GM12878 (cell line): Measurements from ENCODE around the gene PLA2G15. TPM values are rescaled to one million over a fixed set of nuclear protein-coding genes. Genes with fewer than 3 reads are reported as not detected.
A peak's percentile ranks its signal among the peaks of the same experiment; 100 is the strongest.

ENCODE experiments used
- ATAC-seq: fragments of 200-7000 bp; cut with Tn5 transposase; 3 replicates; pipeline ENCODE4 v1.9.1; 2020; ENCODE audit warnings: mild to moderate bottlenecking, moderate library complexity
- BruUV-seq: library from RNA; stranded (reverse); fragments of 400-500 nt; replicated peaks from 2 replicates; lab custom pipeline; 2021; lab: Mats Ljungman, UMichigan
- CTCF ChIA-PET: fragments of 300-600 bp; sonication (Branson Sonifier 250); formaldehyde crosslinking; extraction: SDS; loops from one replicate; lab custom pipeline; 2021; ENCODE audit warnings: inconsistent platforms; lab: Yijun Ruan, JAX
- POLR2A ChIA-PET: fragments of 350-600 bp; formaldehyde crosslinking; extraction: SDS; loops from one replicate; lab custom pipeline; 2021; ENCODE audit warnings: inconsistent platforms; lab: Charles Lee
- RAD21 ChIA-PET: fragments of 300-600 bp; sonication (Branson Sonifier 250); formaldehyde crosslinking; loops from one replicate; lab custom pipeline; 2023; ENCODE audit warnings: antibody characterized with exemption; ENCODE audit not compliant: unreplicated experiment; lab: Charles Lee
- SMC1A ChIA-PET: fragments of 300-600 bp; sonication (Branson Sonifier 250); formaldehyde crosslinking; loops from one replicate; lab custom pipeline; 2023; ENCODE audit not compliant: unreplicated experiment, uncharacterized antibody; lab: Charles Lee
- DNase-seq: peaks from one replicate; pipeline ENCODE4 v3.0.0-alpha.2; 2011; ENCODE audit warnings: low read depth, low spot score
- FAIRE-seq: peaks from 3 replicates; lab custom pipeline; 2011; peaks lifted over from hg19 to GRCh38; lab: Jason Lieb, UNC
- H2AFZ ChIP-seq: 2 replicates; pipeline ENCODE4 v1.6.0; 2011; ENCODE audit warnings: low read depth, low read length, control low read depth; ENCODE audit not compliant: control insufficient read depth
- H3K27ac ChIP-seq: 2 replicates; pipeline ENCODE4 v1.5.1; 2011; ENCODE audit warnings: control low read depth; ENCODE audit not compliant: control insufficient read depth, insufficient read depth
- H3K27me3 ChIP-seq, 2 experiments: replicated peaks in 1 of 2; 2 replicates each; pipeline versions ENCODE4 v1.6.0 to v1.6.1; 2011; ENCODE audit warnings: low read length in 1 of 2; ENCODE audit not compliant: control insufficient read depth in 2 of 2, insufficient read depth in 2 of 2
- H3K36me3 ChIP-seq, 2 experiments: 2 replicates each; pipeline ENCODE4 v1.5.1; 2011; ENCODE audit warnings: low read length in 1 of 2; ENCODE audit not compliant: control insufficient read depth in 2 of 2, insufficient read depth in 2 of 2
- H3K4me1 ChIP-seq: 2 replicates; pipeline ENCODE4 v1.6.1; 2011; ENCODE audit warnings: mild to moderate bottlenecking, low read length, moderate library complexity, mixed read lengths; ENCODE audit not compliant: control insufficient read depth, insufficient read depth
- H3K4me2 ChIP-seq: 2 replicates; pipeline ENCODE4 v1.6.0; 2011; ENCODE audit warnings: control low read depth; ENCODE audit not compliant: control insufficient read depth, insufficient read depth
- H3K4me3 ChIP-seq: fragments of 200-600 bp; sonication (generic); 2 replicates; pipeline ENCODE4 v1.5.1; 2016
- H3K79me2 ChIP-seq: 2 replicates; pipeline ENCODE4 v1.6.0; 2011; ENCODE audit warnings: low read length; ENCODE audit not compliant: control insufficient read depth, insufficient read depth
- H3K9ac ChIP-seq: 2 replicates; pipeline ENCODE4 v1.8.0; 2011; ENCODE audit warnings: low read length, control low read depth, mixed read lengths; ENCODE audit not compliant: control insufficient read depth, insufficient read depth
- H3K9me3 ChIP-seq: replicated peaks from 3 replicates; pipeline ENCODE4 v1.5.1; 2011; ENCODE audit warnings: mild to moderate bottlenecking, low read length; ENCODE audit not compliant: control insufficient read depth, insufficient read depth
- H4K20me1 ChIP-seq: 2 replicates; pipeline ENCODE4 v1.6.0; 2011; ENCODE audit not compliant: control insufficient read depth, insufficient read depth
- ESRRA ChIP-seq: IDR thresholded peaks from 2 replicates; pipeline ENCODE4 v1.6.1; 2012; ENCODE audit warnings: mild to moderate bottlenecking, low read length, improper control_type of control experiment
- HDAC6 ChIP-seq: fragments of 200-600 bp; sonication (generic); IDR thresholded peaks from one replicate; pipeline ENCODE4 v1.8.0; 2017; ENCODE audit warnings: antibody characterized with exemption; ENCODE audit not compliant: unreplicated experiment
- MLLT1 ChIP-seq: fragments of 450-650 bp; IDR thresholded peaks from 2 replicates; pipeline ENCODE4 v1.6.1; 2016; ENCODE audit warnings: mild to moderate bottlenecking
- NBN ChIP-seq: fragments of 450-650 bp; IDR thresholded peaks from 2 replicates; pipeline ENCODE4 v1.6.1; 2016
- PKNOX1 ChIP-seq: fragments of 450-650 bp; IDR thresholded peaks from 2 replicates; pipeline ENCODE4 v1.6.1; 2016; ENCODE audit warnings: mild to moderate bottlenecking
- RFX5 ChIP-seq: IDR thresholded peaks from 2 replicates; pipeline ENCODE4 v1.6.1; 2011; ENCODE audit warnings: low read depth, low read length, improper control_type of control experiment
- ZBED1 ChIP-seq: IDR thresholded peaks from 2 replicates; pipeline ENCODE4 v1.6.1; 2016; ENCODE audit warnings: borderline replicate concordance
- ZNF274 ChIP-seq: IDR thresholded peaks from one replicate; pipeline ENCODE4 v1.8.0; 2011; ENCODE audit not compliant: insufficient read length, insufficient read depth
- ZNF592 ChIP-seq: fragments of 450-650 bp; IDR thresholded peaks from 2 replicates; pipeline ENCODE4 v1.6.1; 2017; ENCODE audit warnings: mild to moderate bottlenecking, moderate library complexity
- WGBS: methylation state at CpG from one replicate; pipeline ENCODE4 v1.1.6; 2016; ENCODE audit warnings: low lambda C conversion rate; ENCODE audit not compliant: insufficient replicate concordance, insufficient coverage; ENCODE audit errors: missing lambda C conversion rate; 5-methylcytosine and 5-hydroxymethylcytosine counted together
- in situ Hi-C: fragments of 300-500 bp; cut with MboI; formaldehyde crosslinking; loops from 9 replicates; pipeline ENCODE4 v1.14.3; 2018; ENCODE audit warnings: mixed read lengths
- intact Hi-C: fragments of 100-400 bp; cut with micrococcal nuclease; formaldehyde crosslinking; loops from one replicate; pipeline ENCODE4 v1.14.2; 2022; ENCODE audit not compliant: unreplicated experiment
- polyA plus RNA-seq, 11 experiments: library from polyadenylated mRNA; depleted of rRNA in 4 of 11; unstranded in 6 of 11; stranded (reverse) in 5 of 11; fragments of >200 nt; fragmentation: Nextera tagmentation in 4 of 11; fragmentation: Illumina TruSeq in 1 of 11; extraction: Ambion mirVana in 4 of 11; extraction: Trizol in 1 of 11; gene quantifications; 1 replicate in 1 of 11; 2 replicates in 10 of 11; pipeline versions ENCODE4 v1.2.1 to v1.2.3, GENCODE V29; 2011 to 2016; ENCODE audit warnings: inconsistent platforms in 2 of 11, missing spikeins in 2 of 11, low read depth in 1 of 11
- total RNA-seq, 4 experiments: library from RNA; depleted of rRNA in 3 of 4; stranded (reverse); fragments of >200 nt in 3 of 4; fragmentation: Illumina TruSeq in 1 of 4; extraction: Trizol in 1 of 4; gene quantifications; 2 replicates each; pipeline versions ENCODE4 v1.2.1 to v1.2.3, GENCODE V29; 2013 to 2021

The PLA2G15 gene
- total and polyA plus RNA-seq, 10 of the 15 experiments (the other 5 are each of a cell fraction or from before 2014, with no cell fraction given), result 0.31 to 9.4 (median 6.8) TPM

GRCh38 chr16:68285683-68286082, 40.5 kb downstream of the PLA2G15 start:
- intact Hi-C loops (no loop called here), in situ Hi-C loops (no loop called here)
- Histone ChIP-seq H3K9ac (peak overlapping the region; percentile 7; the same call in 1 of the 2 replicates), H3K4me2 (peak overlapping the region; percentile 77), H2AFZ (no peak overlapping the region), H3K9me3 (no peaks in the 10 kb centered on the region), H3K27ac (peak overlapping the region; percentile 91), H3K4me1 (peaks cover 86% of the 10 kb centered on the region), H3K27me3 (no peaks in the 10 kb centered on the region), H3K36me3 (peaks cover 12 to 16% of the 10 kb centered on the region in 2 experiments; a peak in 3 of 4 replicates), H3K4me3 (peak overlapping the region; percentile 23; the same call in 1 of the 2 replicates), H4K20me1 (no peaks in the 10 kb centered on the region), H3K79me2 (peaks cover 57% of the 10 kb centered on the region)
- TF ChIP-seq MLLT1 (no peak), ZNF274 (no peak), RFX5 (no peak), ZNF592 (no peak), ESRRA (no peak), PKNOX1 (no peak), HDAC6 (no peak), ZBED1 (no peak), NBN (no peak)
- CTCF ChIA-PET, result interaction anchor here (1.0 to 5.2 kb wide), 8 partner anchors 9 to 42 kb away, joined by 3 to 126 read pairs (median 12); partner anchors contain the start of genes PRMT7, SLC7A6 and SLC7A6OS
- SMC1A ChIA-PET, result interaction anchor here (0.7 to 16.5 kb wide), 12 partner anchors 14 to 167 kb away, joined by 3 to 253 read pairs (median 5); partner anchors contain the start of genes PRMT7, SLC7A6 and SLC7A6OS
- ATAC-seq, result no peak
- 96% methylated on average over 3 of the region's 3 CpGs for WGBS
- RAD21 ChIA-PET, result interaction anchor here (0.8 to 4.8 kb wide), 11 partner anchors 10 to 184 kb away, joined by 3 to 97 read pairs (median 7); partner anchors contain the start of genes PRMT7, SLC7A6 and SLC7A6OS
- BruUV-seq, result no TSS peak
- DNase-seq, result no peak
- no peak for FAIRE-seq
- POLR2A ChIA-PET, result interaction anchor here (0.5 to 11.1 kb wide), 19 partner anchors 9 to 674 kb away, joined by 3 to 177 read pairs (median 4); partner anchors contain the start of genes NFATC3, PRMT7, SLC7A6 and SLC7A6OS
